ENCODE data around the gene DIDO1. TPM values are rescaled to one million over a fixed set of nuclear protein-coding genes. Genes with fewer than 3 reads are reported as not detected.

Gene DIDO1
- total and polyA plus RNA-seq, 2 of the 13 experiments (the other 11 are each of a cell fraction or from before 2014, with no cell fraction given), result 75.0 to 75.1 TPM

- no peak; the same call in 1 of the 2 replicates for TF ChIP-seq TRAFD1 (CRISPR knock-in tag; IDR thresholded peaks at IDR 0.05; ENCODE audit: borderline replicate concordance)
- TF ChIP-seq AFF4 (CRISPR knock-in tag; IDR thresholded peaks at IDR 0.05), result 0 out of 2 replicates have a peak, but pooled peaks have one; percentile 57
- peak; percentile 81 for TF ChIP-seq TARDBP (CRISPR knock-in tag; IDR thresholded peaks at IDR 0.05)
- no peak for TF ChIP-seq ZNF296 (CRISPR knock-in tag; conservative IDR thresholded peaks at IDR 0.05)
- TF ChIP-seq HES4 (CRISPR knock-in tag; IDR thresholded peaks at IDR 0.05; ENCODE audit: borderline replicate concordance), result peak; percentile 92
- TF ChIP-seq ZNF343 (CRISPR knock-in tag; IDR thresholded peaks at IDR 0.05), result peak; percentile 87
- 0 out of 2 replicates have a peak, but pooled peaks have one; percentile 6 for TF ChIP-seq HOXA9 (CRISPR knock-in tag; IDR thresholded peaks at IDR 0.05; ENCODE audit: borderline replicate concordance)
- peak; percentile 93 for TF ChIP-seq JARID2 (CRISPR knock-in tag; IDR thresholded peaks at IDR 0.05; ENCODE audit: insufficient replicate concordance)
- TF ChIP-seq HMG20A (CRISPR knock-in tag; IDR thresholded peaks at IDR 0.05; ENCODE audit: borderline replicate concordance), result peak; percentile 38; the same call in 1 of the 2 replicates
- TF ChIP-seq HNRNPK (IDR thresholded peaks at IDR 0.05; ENCODE audit: low read depth, low read length, poor library complexity, severe bottlenecking), result no peak
- TF ChIP-seq ZNF432 (CRISPR knock-in tag; IDR thresholded peaks at IDR 0.05; ENCODE audit: borderline replicate concordance), result no peak
- TF ChIP-seq RARG (CRISPR knock-in tag; IDR thresholded peaks at IDR 0.05; ENCODE audit: low read depth), result no peak
- no peak for TF ChIP-seq THAP7 (CRISPR knock-in tag; IDR thresholded peaks at IDR 0.05)
- peak; percentile 79 for TF ChIP-seq THAP11 (CRISPR knock-in tag; IDR thresholded peaks at IDR 0.05)
- peak; percentile 96 for TF ChIP-seq CBX5 (CRISPR knock-in tag; IDR thresholded peaks at IDR 0.05; ENCODE audit: borderline replicate concordance)
- TF ChIP-seq MBNL3 (CRISPR knock-in tag; conservative IDR thresholded peaks at IDR 0.05), result no peak
- TF ChIP-seq HNRNPLL (IDR thresholded peaks at IDR 0.05; ENCODE audit: low read depth, low read length, poor library complexity, severe bottlenecking), result peak; percentile 94
- TF ChIP-seq ZSCAN20 (CRISPR knock-in tag; IDR thresholded peaks at IDR 0.05; ENCODE audit: borderline replicate concordance), result no peak; the same call in 1 of the 2 replicates
- TF ChIP-seq, protein P1, sequence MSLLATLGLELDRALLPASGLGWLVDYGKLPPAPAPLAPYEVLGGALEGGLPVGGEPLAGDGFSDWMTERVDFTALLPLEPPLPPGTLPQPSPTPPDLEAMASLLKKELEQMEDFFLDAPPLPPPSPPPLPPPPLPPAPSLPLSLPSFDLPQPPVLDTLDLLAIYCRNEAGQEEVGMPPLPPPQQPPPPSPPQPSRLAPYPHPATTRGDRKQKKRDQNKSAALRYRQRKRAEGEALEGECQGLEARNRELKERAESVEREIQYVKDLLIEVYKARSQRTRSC (CRISPR knock-in tag; IDR thresholded peaks at IDR 0.05; ENCODE audit: low read depth), result peak; percentile 91; the same call in 1 of the 2 replicates
Observed at GRCh38 chr20:62861726-62862336, 64.5 kb downstream of the DIDO1 start, which contains the start of gene TCFL5 (continued).

All from HepG2 (cell line).